GM20431 (cell line): ENCODE measurements around the gene S100A11.

Experiments
- in situ Hi-C: fragments of 300-500 bp; cut with MseI, MboI; formaldehyde crosslinking; loops from one replicate; pipeline ENCODE4 v1.15.0; 2020; ENCODE audit warnings: low sequenced_read_pairs; ENCODE audit not compliant: unreplicated experiment

Gene S100A11

DNA sequence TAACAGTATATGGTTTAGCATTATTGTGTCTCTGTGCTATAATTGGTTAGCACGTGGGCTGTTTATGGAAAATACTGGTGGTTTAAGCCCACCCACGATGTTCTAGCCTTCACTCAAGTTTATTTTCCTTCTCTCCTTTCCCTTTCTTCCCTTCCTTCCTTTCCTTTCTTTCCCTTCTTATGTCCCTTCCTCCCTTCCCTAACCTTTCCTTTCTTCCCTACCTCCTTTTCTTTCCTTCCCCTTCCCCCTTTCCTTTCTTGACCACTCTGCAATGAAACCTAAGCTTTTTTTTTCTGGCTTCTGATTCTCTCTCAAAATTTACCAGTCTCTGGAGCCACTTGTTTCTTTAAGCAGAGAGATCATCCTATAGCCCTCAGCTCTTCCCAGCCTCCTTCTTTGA is 29.8 kb downstream of the S100A11 start:
- in situ Hi-C loops = no loop called here

DNA sequence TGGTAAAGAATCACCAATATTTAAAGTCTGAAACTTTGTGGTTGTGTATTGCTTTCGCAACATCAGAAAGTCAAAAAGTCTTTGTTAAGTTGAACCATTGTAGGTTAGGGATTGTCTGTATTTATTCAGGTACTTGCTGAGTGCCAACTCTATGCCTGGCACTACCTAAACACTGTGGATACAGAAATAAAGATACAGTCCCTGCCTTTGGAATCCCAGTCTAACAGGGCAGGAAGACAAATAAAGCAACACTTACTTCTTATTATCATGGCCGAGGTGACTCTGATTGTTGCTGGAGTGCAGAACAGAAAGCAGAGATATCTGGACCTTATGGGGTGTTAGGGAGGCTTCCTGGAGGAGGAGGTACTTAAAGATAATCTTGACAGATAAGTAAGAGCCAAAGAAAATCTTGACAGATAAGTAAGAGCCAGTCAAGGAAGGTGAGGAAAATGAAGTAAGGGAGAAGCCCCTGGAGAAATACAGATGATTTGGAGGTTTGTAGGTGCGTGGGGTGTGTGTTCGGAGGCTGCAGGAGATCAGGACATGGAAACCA is 31.4 kb downstream of the S100A11 start:
- in situ Hi-C loops = no loop called here

DNA sequence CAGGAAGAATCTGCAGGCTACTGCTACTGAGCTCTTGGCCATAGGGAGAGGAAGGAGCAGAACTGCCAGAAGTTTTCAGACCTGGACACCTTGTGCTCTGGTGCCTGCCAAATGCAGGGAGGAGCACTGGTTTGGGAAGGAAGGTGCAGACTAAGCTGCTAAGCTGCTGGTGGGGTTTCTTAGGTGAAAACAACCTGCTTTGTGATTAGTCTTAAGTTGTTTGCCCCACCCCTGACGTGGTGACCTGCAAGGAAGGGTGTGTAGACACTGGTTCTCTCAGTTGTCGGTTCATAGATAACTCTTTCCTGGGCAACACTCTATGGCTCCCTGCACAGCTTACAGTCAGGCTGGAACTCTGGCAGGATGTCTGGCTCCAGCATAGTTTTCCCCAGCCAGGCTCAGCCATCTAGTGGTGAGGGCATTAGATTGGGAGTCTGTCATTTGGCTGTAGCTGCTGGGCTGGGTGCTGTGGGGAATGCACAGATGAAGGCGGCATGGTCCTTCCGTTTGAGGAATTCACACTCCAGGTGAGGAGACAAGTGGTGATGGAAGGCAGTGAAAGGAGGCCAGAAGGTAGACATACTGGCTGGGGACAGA is 32.9 kb downstream of the S100A11 start:
- in situ Hi-C loops = no loop called here

DNA sequence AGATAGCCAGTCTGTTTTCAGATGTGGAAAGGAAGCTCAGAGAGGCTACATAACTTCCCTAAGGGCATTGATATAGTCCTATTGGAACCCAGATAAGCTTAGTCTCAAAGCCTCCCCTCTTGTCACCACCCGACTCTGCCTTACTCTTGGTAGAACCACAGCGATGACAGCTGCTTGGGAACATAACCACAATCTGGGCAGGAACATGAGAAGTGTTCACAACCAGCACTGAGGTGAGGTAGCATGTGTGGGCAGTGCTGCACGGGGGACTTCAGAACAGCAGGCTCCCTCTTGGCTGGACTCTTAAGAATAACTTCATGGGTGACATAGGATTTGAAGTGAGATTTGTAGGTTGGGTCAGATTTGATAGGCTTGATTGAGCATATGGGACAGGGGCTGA is 33.8 kb downstream of the S100A11 start:
- in situ Hi-C loops = no loop called here

DNA sequence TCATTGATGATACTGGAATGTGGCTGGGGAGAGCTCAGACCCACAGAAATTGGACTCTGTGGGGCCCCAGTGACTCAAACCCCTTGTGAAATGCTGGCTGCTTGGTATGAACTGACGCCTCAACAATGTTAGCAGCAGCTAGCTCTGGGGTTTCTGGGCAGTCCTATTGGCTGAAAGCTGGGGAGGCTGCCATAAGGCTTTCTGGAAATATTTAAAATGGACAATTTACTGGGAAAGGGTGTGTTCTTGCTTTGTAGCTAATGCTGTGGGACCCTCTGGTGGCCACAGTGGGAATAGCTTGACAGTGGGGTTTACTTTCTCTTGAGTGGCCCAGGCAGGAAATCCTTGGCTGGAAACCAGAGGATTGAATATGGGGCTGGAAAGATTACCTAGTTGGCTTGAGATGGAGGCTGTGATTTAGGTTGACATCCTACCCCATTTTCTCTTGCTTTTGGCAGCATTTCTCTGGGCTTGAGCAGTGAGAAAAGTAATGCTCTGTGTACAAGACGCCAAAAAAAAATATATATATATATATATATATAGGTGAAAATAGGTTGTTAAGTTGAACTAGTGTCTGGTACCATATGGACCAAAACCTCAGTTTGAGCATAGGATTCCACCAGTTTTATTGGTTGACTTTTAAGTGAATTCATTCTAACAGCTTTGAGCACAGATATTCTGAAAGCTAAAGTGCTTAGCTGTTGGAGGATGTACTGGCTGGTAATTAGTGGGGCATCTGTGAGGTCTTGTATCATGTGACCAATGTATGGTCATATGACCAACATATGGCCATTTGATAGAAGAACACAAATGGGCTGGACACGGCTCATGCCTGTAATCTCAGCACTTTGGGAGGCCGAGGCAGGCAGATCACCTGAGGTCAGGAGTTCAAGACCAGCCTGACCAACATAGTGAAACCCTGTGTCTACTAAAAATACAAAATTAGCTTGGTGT is 34.9 kb downstream of the S100A11 start:
- in situ Hi-C loops = no loop called here

DNA sequence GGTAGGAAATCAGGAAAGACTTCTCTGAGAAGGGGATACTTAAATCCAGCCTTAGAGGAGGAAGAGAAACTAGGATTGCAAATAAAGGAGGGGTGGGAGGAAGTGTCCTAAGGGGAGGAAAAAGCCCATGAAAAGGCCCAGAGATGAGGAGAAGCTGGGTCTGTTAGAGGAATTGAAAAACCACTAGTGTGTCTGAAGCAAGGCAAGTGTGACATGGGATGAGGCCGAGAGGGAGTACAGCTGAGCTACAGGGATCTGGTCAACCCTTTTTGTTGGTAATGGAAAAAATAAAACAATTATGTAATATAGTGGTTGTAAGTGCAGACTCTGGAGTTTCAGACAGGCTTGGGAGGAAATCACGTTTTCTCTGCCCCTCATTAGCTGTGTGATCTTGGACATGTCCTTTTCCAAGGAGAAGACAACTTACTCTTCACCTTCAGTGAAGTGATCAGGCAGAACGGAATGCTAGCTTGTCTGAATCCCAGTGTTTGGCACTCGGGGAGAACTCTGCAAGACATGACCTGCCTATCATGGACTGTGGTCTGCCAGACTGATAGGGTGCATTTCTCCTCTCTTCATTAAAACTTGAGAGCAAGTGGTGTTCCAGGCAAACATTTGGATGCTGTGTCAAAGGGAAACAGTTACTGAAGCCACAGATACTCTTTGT is 35.7 kb downstream of the S100A11 start:
- in situ Hi-C loops = no loop called here

DNA sequence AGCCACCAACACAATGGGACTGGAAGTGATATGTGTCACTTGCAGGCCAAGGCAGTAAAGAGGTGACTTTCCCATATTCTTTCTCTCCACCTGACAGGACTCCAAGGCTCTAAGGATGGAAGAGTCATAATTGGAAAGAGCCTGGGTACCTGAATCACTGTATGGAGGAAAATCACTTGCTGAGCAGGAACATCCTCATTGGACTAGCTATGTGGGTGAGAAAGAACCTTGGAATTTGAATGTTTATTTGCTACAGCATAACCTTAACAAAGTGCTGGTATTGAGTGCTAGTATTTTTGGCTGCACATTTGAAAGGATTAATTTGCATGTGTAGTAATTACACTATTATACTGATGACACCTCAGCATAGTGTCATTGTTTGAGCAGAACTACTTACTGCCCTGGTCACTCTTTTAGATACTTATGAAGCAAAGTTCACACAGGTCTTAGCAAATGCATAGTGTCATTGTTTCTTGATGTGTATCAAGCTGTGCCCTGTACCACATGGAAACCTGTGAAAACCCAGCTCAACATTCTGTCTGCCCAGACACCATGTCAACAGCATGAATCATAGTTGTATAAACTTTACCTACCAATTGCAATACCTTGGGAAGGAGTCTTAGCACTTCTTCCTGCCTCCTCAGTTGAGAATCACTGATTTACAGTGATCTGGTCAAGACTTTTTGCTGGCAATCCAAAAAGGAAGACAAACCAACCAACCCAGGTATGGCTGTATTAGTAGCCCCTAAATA is 38.0 kb downstream of the S100A11 start:
- in situ Hi-C loops = no loop called here

DNA sequence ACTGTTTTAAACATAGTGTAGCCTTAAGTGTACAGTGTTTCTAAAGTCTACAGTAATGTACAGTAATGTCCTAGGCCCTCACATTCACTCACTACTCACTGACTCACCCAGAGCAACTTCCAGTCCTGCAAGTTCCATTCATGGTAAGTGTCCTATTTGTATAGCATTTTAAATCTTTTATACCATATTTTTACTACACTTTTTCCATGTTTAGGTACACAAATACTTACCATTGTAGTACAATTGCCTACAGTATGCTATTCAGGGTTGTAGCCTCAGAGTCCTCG is 39.6 kb downstream of the S100A11 start:
- in situ Hi-C loops = no loop called here

DNA sequence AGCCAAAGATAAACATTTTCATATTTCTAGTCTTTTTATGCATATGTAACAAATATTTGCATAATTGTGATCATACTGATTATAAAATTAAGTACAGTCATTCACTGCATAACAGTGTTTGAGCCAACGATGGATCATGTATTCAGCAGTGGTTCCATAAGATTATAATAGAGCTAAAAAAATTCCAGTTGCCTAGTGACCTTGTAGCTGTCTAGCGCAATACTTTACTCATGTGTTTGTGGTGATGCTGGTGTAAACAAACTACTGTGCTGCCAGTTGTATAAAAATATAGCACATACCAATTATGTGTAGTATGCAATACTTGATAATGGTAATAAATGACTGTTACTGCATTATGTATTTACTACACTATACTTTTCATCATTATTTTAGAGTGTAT is 41.0 kb downstream of the S100A11 start:
- in situ Hi-C loops = no loop called here

DNA sequence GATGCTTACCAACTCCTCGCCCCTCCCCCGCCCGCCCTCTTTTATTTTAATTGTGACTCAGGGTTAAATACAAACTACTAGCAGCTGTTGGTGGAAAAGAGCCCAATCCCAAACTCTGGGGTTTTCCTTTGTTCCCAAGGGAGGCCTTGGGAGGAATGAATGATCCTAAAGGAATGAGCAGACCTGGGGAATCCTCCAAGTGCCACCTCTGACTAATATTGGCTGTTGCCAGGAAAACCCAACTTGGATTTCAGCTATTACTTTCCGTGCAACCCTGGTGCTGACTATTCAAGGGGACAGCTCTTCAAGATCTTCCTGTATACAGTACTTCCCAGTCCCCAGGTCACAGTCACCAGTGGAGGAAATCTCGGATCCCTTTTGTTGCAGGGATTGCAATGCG is 41.8 kb downstream of the S100A11 start:
- in situ Hi-C loops = no loop called here

DNA sequence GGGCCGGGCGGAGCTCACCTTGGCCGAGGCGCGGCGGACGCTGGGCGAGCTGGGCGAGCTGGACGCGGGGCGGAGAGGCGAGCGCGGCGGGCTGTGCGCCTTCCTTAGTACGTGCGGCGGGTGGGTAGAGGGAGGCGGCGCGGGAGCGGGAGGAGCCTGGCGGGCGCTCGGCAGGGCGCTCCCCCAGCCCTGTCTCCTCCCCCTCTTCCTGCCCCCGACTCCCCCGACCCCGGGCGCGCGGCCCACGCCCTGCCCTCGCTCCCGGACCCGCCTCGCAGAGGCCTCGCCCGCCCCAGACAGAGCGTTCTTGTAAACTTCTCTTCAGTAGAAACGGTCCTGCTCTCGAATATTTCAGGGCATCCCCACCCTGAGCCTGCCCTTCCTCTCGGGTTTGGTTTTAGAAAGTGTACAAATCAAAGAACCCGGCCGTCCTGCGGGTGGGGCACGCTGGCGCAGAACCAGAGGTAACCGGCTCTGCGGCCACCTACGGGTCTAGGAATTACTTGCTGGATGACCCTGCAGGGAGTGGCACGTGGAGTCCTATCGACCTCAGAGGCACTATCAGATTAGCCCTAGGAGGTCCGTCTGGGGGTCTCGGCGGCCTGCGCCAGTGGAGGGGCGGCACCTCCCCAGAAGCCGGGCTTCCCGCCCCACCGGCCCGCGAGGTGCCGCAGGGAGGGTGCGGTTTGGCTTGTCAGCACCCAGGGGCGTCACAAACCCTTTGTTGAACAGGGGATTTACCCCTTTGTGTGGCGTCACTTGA is 42.9 kb downstream of the S100A11 start, which contains the start of gene S100A10:
TSS of gene S100A10 (minus strand) at position 126 of the 763 bp plus-strand sequence. CDS start 7,629 bp downstream, outside the sequence.
- in situ Hi-C loops = no loop called here

DNA sequence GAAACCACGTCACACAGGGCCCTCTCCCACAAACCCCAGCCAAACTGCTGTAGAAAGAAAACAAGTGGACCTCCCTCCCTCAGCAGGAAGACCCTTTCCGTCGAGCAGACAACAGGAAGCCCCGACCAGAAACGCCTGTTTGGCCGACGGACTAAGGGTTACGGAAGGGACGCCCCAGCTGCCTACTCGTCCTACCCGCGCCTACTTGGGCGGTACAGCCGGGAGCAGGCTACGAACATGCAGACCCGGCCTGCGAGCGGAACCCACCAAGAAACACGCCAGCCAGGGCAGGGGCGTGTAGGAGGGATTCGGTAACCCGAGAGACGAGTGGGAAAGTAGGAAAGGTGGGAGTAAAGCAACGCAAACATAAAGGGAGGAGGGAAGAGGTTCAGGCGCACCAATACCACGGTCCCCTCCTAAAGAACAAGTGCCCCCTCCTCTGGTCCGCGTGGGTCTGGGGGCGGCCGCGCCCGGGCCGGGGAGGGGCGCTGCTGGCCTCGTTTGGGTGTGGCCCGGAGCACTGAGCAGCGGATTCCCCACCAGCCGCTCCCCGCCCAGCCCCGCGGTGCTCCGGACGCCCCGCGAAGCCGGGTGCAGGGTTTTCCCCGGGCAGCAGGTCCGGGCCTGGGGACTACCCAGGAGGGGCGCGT is 43.6 kb downstream of the S100A11 start:
- in situ Hi-C loops = no loop called here

DNA sequence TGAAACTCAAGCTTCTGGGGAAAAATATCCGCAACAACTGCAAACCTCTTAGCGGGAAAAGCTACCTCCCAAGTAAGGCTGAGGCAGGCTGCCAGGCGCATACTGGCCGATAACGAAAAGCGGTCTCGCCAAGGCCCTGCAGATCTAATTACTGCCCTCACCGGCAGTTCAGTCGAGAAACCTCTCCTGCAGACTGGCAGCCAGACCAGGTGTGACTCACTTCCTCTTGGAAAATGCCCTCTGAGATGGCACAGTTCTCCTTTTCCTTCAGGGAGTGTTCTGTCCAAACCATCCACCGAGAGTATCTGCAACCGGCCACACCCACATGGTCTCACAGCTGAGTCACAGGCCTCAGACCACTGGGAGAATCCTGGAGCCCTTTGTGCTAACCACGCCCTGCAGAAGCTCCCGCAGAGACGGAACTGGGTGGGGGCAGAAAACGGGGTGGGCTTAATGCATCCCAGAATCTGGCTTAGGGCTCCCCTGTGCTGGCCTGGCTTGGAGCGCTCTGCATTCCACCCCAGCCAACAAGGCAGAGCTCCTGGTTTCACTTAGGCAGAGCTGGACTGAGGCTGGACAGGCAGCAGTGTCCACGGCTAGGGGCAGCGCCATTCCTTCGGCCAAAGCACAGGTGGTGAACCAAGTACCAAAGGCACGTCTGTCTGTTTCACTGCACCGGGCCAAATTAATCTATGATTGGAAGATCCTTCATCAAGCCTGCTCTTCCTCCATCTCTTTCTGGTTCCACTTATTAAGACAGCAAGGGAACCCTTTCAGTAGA is 44.3 kb downstream of the S100A11 start:
- in situ Hi-C loops = no loop called here

DNA sequence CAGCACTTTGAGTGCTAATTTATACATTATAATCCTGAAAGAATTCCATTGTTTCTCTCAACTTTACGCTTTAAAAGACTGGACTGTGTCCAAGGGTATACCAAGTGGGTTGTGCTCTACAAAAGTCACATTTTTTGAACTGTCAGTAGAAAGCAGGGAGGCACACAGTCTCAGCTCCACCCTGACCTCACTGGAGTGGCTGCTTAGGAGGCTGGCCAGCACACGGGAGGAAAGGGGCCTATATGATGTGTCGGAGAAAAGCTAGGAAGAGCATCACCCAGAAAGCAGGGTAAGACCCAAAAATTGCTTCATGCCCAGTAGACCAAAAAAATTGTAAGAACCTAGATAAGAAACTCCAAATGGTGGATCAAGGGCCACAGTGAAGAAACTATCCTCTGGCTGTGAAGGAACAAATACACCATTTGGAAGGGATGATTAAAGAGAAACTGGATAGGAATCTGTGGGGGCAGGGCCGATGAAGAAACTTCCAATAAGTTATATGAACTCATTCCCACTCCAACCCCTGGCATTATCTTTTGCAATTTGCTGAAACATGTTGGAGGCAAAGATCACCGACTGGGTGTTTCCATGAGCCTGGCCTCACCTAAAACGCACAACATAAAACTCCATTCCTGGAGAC is 45.0 kb downstream of the S100A11 start:
- in situ Hi-C loops = no loop called here

DNA sequence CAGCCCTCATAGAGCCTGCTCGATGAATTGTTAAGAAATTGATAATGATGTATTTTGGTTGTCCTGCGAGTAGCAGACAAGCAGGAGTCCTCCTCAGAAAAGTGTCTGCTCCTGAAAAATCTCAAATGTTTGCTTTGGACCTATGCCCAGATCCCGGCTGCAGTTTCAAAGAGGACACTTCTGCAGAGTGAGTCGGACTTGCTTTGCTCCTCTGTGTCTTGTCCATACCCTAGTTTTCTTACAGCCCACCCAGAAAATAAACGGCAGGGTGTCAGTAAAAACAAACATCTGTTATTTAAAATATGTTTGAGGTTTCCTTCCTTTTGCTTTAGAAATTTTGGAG is 46.0 kb downstream of the S100A11 start:
- in situ Hi-C loops = no loop called here

DNA sequence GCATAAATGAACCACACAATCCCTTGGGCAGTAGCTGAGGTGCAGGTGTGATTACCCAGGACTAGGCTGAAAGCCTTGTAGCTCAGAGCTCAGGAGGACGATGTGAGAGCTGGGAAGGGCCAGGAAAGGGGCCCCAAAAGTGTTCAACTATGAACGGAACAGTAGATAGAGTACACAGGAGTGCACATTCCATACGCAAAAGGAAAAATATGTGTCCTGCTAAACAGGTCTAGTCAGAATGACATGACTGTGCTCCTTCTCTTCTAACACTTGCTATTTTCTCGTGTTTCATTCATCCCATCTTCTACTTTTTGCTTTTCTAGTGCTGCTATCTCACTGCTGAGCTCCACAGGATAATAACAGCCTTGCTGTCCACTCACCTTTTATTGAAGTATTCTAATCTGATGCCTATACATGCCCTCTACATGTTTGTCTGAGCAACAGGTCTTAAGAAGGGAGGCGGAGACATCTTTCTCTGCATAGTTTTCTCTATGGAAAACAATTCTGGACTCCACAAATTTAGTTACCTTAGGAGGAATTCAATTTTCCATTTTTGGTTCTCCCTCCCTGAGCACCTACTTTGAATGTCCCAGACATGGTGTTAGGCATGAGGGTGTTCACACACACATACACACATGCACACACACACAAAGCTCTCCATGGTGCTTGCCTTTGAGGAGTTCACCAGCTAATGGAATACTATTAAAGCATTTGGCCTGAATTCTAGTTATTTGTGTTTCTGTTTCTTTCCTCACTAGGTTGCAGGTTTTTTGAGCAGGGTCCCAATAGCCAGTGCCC is 46.5 kb downstream of the S100A11 start:
- in situ Hi-C loops = no loop called here

DNA sequence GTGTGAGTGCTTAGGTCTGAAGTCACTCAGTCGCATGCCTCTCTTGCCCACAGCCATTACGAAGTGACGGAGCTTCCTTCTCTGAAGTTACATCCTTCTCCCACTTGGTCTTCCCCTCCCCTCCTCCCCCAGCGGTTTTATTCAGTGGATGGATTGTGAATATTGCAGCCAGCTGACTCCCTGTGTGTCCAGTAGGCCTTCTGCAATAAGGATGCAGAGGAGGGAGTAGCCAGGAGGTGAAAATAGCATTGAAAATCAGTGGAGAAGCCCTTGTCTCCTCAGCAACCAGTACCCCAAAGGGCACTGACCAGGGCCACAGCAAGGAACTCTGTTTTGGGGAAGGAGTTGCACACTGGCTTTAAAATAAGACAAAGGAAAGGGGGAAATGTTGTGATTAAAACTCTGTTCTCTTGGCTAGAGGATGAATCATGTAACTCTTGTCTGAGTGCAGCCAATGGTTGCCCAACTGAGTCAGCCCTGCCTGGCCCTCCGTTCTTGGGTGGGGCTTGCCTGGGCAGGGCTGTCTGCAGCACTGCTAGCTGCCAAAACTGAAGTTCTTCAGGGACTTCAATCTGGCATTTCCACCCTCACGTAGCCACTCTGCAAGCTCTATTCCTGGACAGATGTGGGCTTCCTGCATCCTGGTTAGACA is 47.5 kb downstream of the S100A11 start:
- in situ Hi-C loops = no loop called here
